ENCODE measurements around the gene COX8A.
"Not testable (repeated sequence)": the region's sequence is repeated elsewhere in the genome, so short reads cannot be mapped to it uniquely, and the experiment has no call there.

The COX8A gene

GRCh38 chr11:63942803-63943202 is 31.6 kb upstream of the COX8A start:
- no peaks in the 10 kb centered on the region for H3K27me3 ChIP-seq (replicated peaks; ENCODE audit: control insufficient read depth, insufficient read depth, low read length)

GRCh38 chr11:63944987-63945386 is 29.4 kb upstream of the COX8A start:
- Histone ChIP-seq H3K27me3 (replicated peaks; ENCODE audit: control insufficient read depth, insufficient read depth, low read length) (no peaks in the 10 kb centered on the region), H3K9me3 (ENCODE audit: control insufficient read depth, low read length) (no peaks in the 10 kb centered on the region)
- no peak for DNase-seq (ENCODE audit: low read depth)

More at GRCh38 chr11:63942803-63943202, 31.6 kb upstream of the COX8A start:
- no peak for DNase-seq (ENCODE audit: low read depth)
- Histone ChIP-seq H3K9ac (ENCODE audit: low read length) (no peak overlapping the region), H3K9me3 (ENCODE audit: control insufficient read depth, low read length) (no peaks in the 10 kb centered on the region), H3K36me3 (ENCODE audit: control insufficient read depth, insufficient read depth, low read length, severe bottlenecking) (peaks cover 10% of the 10 kb centered on the region), H3K4me3 (ENCODE audit: low read length) (no peak overlapping the region), H3K4me1 (ENCODE audit: control insufficient read depth, insufficient read depth, low read length) (peaks cover 29% of the 10 kb centered on the region)

GRCh38 chr11:63945477-63946163 is 28.8 kb upstream of the COX8A start:
- Histone ChIP-seq H3K36me3 (ENCODE audit: control insufficient read depth, insufficient read depth, low read length, severe bottlenecking) (peaks cover 10% of the 10 kb centered on the region), H3K9ac (ENCODE audit: low read length) (peak overlapping the region; percentile 73), H3K4me3 (ENCODE audit: low read length) (peak overlapping the region; percentile 57), H3K27me3 (replicated peaks; ENCODE audit: control insufficient read depth, insufficient read depth, low read length) (no peaks in the 10 kb centered on the region), H3K9me3 (ENCODE audit: control insufficient read depth, low read length) (no peaks in the 10 kb centered on the region), H3K4me1 (ENCODE audit: control insufficient read depth, insufficient read depth, low read length) (peaks cover 20% of the 10 kb centered on the region)
- DNase-seq (ENCODE audit: low read depth), result peak; percentile 87

More at GRCh38 chr11:63944987-63945386, 29.4 kb upstream of the COX8A start:
- peak overlapping the region; percentile 57 for H3K4me3 ChIP-seq (ENCODE audit: low read length)
- peaks cover 20% of the 10 kb centered on the region for H3K4me1 ChIP-seq (ENCODE audit: control insufficient read depth, insufficient read depth, low read length)
- H3K9ac ChIP-seq (ENCODE audit: low read length), result peak overlapping the region; percentile 73
- H3K36me3 ChIP-seq (ENCODE audit: control insufficient read depth, insufficient read depth, low read length, severe bottlenecking), result peaks cover 10% of the 10 kb centered on the region

- H3K36me3 ChIP-seq (ENCODE audit: control insufficient read depth, insufficient read depth, low read length, severe bottlenecking), result peaks cover 42% of the 10 kb centered on the region
- H3K4me3 ChIP-seq (ENCODE audit: low read length), result no peak overlapping the region
- no peak for DNase-seq (ENCODE audit: low read depth)
- peak overlapping the region; percentile 21 for H3K9ac ChIP-seq (ENCODE audit: low read length)
- no peaks in the 10 kb centered on the region for H3K27me3 ChIP-seq (replicated peaks; ENCODE audit: control insufficient read depth, insufficient read depth, low read length)
- no peaks in the 10 kb centered on the region for H3K9me3 ChIP-seq (ENCODE audit: control insufficient read depth, low read length)
- peaks cover 5% of the 10 kb centered on the region for H3K4me1 ChIP-seq (ENCODE audit: control insufficient read depth, insufficient read depth, low read length)
These were observed 22.5 kb upstream of the COX8A start for GRCh38 chr11:63951779-63952536.

GRCh38 chr11:63952570-63952969 is 21.9 kb upstream of the COX8A start:
- Histone ChIP-seq H3K27me3 (replicated peaks; ENCODE audit: control insufficient read depth, insufficient read depth, low read length) (no peaks in the 10 kb centered on the region), H3K36me3 (ENCODE audit: control insufficient read depth, insufficient read depth, low read length, severe bottlenecking) (peaks cover 45% of the 10 kb centered on the region), H3K9ac (ENCODE audit: low read length) (no peak overlapping the region), H3K4me3 (ENCODE audit: low read length) (no peak overlapping the region), H3K4me1 (ENCODE audit: control insufficient read depth, insufficient read depth, low read length) (peaks cover 5% of the 10 kb centered on the region), H3K9me3 (ENCODE audit: control insufficient read depth, low read length) (no peaks in the 10 kb centered on the region)
- no peak for DNase-seq (ENCODE audit: low read depth)

GRCh38 chr11:63958008-63958407 is 16.4 kb upstream of the COX8A start:
- no peak for DNase-seq (ENCODE audit: low read depth)
- Histone ChIP-seq H3K9me3 (ENCODE audit: control insufficient read depth, low read length) (no peaks in the 10 kb centered on the region), H3K4me1 (ENCODE audit: control insufficient read depth, insufficient read depth, low read length) (no peaks in the 10 kb centered on the region)

GRCh38 chr11:63961608-63962412 is 12.6 kb upstream of the COX8A start:
- H3K36me3 ChIP-seq (ENCODE audit: control insufficient read depth, insufficient read depth, low read length, severe bottlenecking), result peaks cover 3% of the 10 kb centered on the region
- H3K9me3 ChIP-seq (ENCODE audit: control insufficient read depth, low read length), result no peaks in the 10 kb centered on the region
- no peak overlapping the region for H3K4me3 ChIP-seq (ENCODE audit: low read length)
- no peaks in the 10 kb centered on the region for H3K27me3 ChIP-seq (replicated peaks; ENCODE audit: control insufficient read depth, insufficient read depth, low read length)
- DNase-seq (ENCODE audit: low read depth), result peak; percentile 19
- no peaks in the 10 kb centered on the region for H3K4me1 ChIP-seq (ENCODE audit: control insufficient read depth, insufficient read depth, low read length)
- H3K9ac ChIP-seq (ENCODE audit: low read length), result no peak overlapping the region

More at GRCh38 chr11:63958008-63958407, 16.4 kb upstream of the COX8A start:
- no peaks in the 10 kb centered on the region for H3K27me3 ChIP-seq (replicated peaks; ENCODE audit: control insufficient read depth, insufficient read depth, low read length)
- no peak overlapping the region for H3K9ac ChIP-seq (ENCODE audit: low read length)
- no peak overlapping the region for H3K4me3 ChIP-seq (ENCODE audit: low read length)
- H3K36me3 ChIP-seq (ENCODE audit: control insufficient read depth, insufficient read depth, low read length, severe bottlenecking), result peaks cover 36% of the 10 kb centered on the region

- H3K4me1 ChIP-seq (ENCODE audit: control insufficient read depth, insufficient read depth, low read length); H3K27me3 ChIP-seq (replicated peaks; ENCODE audit: control insufficient read depth, insufficient read depth, low read length); H3K9ac ChIP-seq (ENCODE audit: low read length); H3K9me3 ChIP-seq (ENCODE audit: control insufficient read depth, low read length); H3K4me3 ChIP-seq (ENCODE audit: low read length); DNase-seq (ENCODE audit: low read depth); H3K36me3 ChIP-seq (ENCODE audit: control insufficient read depth, insufficient read depth, low read length, severe bottlenecking): not testable (repeated sequence)
These were observed 10.5 kb upstream of the COX8A start for GRCh38 chr11:63963895-63964294.

- Histone ChIP-seq H3K9ac (ENCODE audit: low read length) (no peak overlapping the region), H3K4me3 (ENCODE audit: low read length) (no peak overlapping the region), H3K27me3 (replicated peaks; ENCODE audit: control insufficient read depth, insufficient read depth, low read length) (no peaks in the 10 kb centered on the region), H3K4me1 (ENCODE audit: control insufficient read depth, insufficient read depth, low read length) (no peaks in the 10 kb centered on the region), H3K36me3 (ENCODE audit: control insufficient read depth, insufficient read depth, low read length, severe bottlenecking) (no peaks in the 10 kb centered on the region), H3K9me3 (ENCODE audit: control insufficient read depth, low read length) (no peaks in the 10 kb centered on the region)
- DNase-seq (ENCODE audit: low read depth), result no peak
These were observed 8.0 kb upstream of the COX8A start for GRCh38 chr11:63966444-63966843.

GRCh38 chr11:63969461-63969860 is 5.0 kb upstream of the COX8A start:
- H3K36me3 ChIP-seq (ENCODE audit: control insufficient read depth, insufficient read depth, low read length, severe bottlenecking), result no peaks in the 10 kb centered on the region
- no peaks in the 10 kb centered on the region for H3K27me3 ChIP-seq (replicated peaks; ENCODE audit: control insufficient read depth, insufficient read depth, low read length)
- no peaks in the 10 kb centered on the region for H3K9me3 ChIP-seq (ENCODE audit: control insufficient read depth, low read length)
- no peak for DNase-seq (ENCODE audit: low read depth)
- H3K4me1 ChIP-seq (ENCODE audit: control insufficient read depth, insufficient read depth, low read length), result no peaks in the 10 kb centered on the region
- no peak overlapping the region for H3K9ac ChIP-seq (ENCODE audit: low read length)
- H3K4me3 ChIP-seq (ENCODE audit: low read length), result no peak overlapping the region

GRCh38 chr11:63970902-63971301 is 3.5 kb upstream of the COX8A start:
- H3K36me3 ChIP-seq (ENCODE audit: control insufficient read depth, insufficient read depth, low read length, severe bottlenecking), result no peaks in the 10 kb centered on the region

More at GRCh38 chr11:63970902-63971301, 3.5 kb upstream of the COX8A start:
- DNase-seq (ENCODE audit: low read depth), result no peak
- Histone ChIP-seq H3K9ac (ENCODE audit: low read length) (no peak overlapping the region), H3K9me3 (ENCODE audit: control insufficient read depth, low read length) (no peaks in the 10 kb centered on the region), H3K27me3 (replicated peaks; ENCODE audit: control insufficient read depth, insufficient read depth, low read length) (no peaks in the 10 kb centered on the region), H3K4me1 (ENCODE audit: control insufficient read depth, insufficient read depth, low read length) (peaks cover 3% of the 10 kb centered on the region), H3K4me3 (ENCODE audit: low read length) (no peak overlapping the region)
